Mesendoderm (in vitro differentiated cells): ENCODE data around the gene CWC25. TPM values are rescaled to one million over a fixed set of nuclear protein-coding genes. Genes with fewer than 3 reads are reported as not detected.
A peak's percentile ranks its signal among the peaks of the same experiment; 100 is the strongest.

Experiments
- DNase-seq: peaks from one replicate; pipeline ENCODE4 v3.0.0; 2013
- H2AK5ac ChIP-seq: 2 replicates; pipeline ENCODE4 v1.6.1; 2013; ENCODE audit warnings: low read length, inconsistent platforms
- H2BK120ac ChIP-seq: 2 replicates; pipeline ENCODE4 v1.6.1; 2013; ENCODE audit warnings: low read depth, mild to moderate bottlenecking, low read length, moderate library complexity, mixed read lengths
- H2BK15ac ChIP-seq: replicated peaks from 2 replicates; pipeline ENCODE4 v1.6.1; 2013; ENCODE audit warnings: low read depth, mild to moderate bottlenecking, moderate library complexity
- H2BK5ac ChIP-seq: 2 replicates; pipeline ENCODE4 v1.6.1; 2013; ENCODE audit warnings: low read length, inconsistent platforms
- H3K18ac ChIP-seq: 2 replicates; pipeline ENCODE4 v1.6.1; 2013; ENCODE audit warnings: mild to moderate bottlenecking, low read length, mixed read lengths
- H3K23ac ChIP-seq: one replicate; pipeline ENCODE4 v1.6.1; 2013; ENCODE audit warnings: low read length
- H3K27ac ChIP-seq: 2 replicates; pipeline ENCODE4 v1.5.1; 2013; ENCODE audit warnings: low read depth, mild to moderate bottlenecking, inconsistent platforms, low read length, moderate library complexity
- H3K27me3 ChIP-seq: 2 replicates; pipeline ENCODE4 v1.6.1; 2013; ENCODE audit warnings: low read length, control low read depth, mild to moderate bottlenecking, inconsistent platforms; ENCODE audit not compliant: insufficient read depth, poor library complexity
- H3K36me3 ChIP-seq: 2 replicates; pipeline ENCODE4 v1.6.1; 2013; ENCODE audit warnings: low read length, inconsistent platforms; ENCODE audit not compliant: control insufficient read depth, insufficient read depth
- H3K4ac ChIP-seq: one replicate; pipeline ENCODE4 v1.6.1; 2013; ENCODE audit warnings: low read depth, mild to moderate bottlenecking, low read length, moderate library complexity
- H3K4me1 ChIP-seq: 2 replicates; pipeline ENCODE4 v1.6.1; 2013; ENCODE audit warnings: low read depth, low read length, inconsistent platforms; ENCODE audit not compliant: control insufficient read depth
- H3K4me2 ChIP-seq: 2 replicates; pipeline ENCODE4 v1.6.1; 2013; ENCODE audit warnings: low read length
- H3K4me3 ChIP-seq: 2 replicates; pipeline ENCODE4 v1.5.1; 2013; ENCODE audit warnings: mild to moderate bottlenecking, low read length
- H3K56ac ChIP-seq: one replicate; pipeline ENCODE4 v1.6.1; 2013; ENCODE audit warnings: low read length
- H3K79me1 ChIP-seq: 2 replicates; pipeline ENCODE4 v1.6.1; 2013; ENCODE audit warnings: low read length, inconsistent platforms
- H3K79me2 ChIP-seq: 2 replicates; pipeline ENCODE4 v1.6.1; 2013; ENCODE audit warnings: mild to moderate bottlenecking, low read length; ENCODE audit not compliant: control insufficient read depth, insufficient read depth
- H3K9ac ChIP-seq: 2 replicates; pipeline ENCODE4 v1.6.1; 2013; ENCODE audit warnings: low read length, inconsistent platforms
- H4K5ac ChIP-seq: one replicate; pipeline ENCODE4 v1.6.1; 2013; ENCODE audit warnings: low read length
- H4K8ac ChIP-seq: one replicate; pipeline ENCODE4 v1.6.1; 2013; ENCODE audit warnings: low read depth, mild to moderate bottlenecking, control low read depth, low read length, moderate library complexity
- WGBS: extraction: QIAGEN DNeasy Blood & Tissue Kit; methylation state at CpG from one replicate; pipeline ENCODE4 v1.1.7; 2013; ENCODE audit warnings: low lambda C conversion rate, missing lambda C conversion rate; ENCODE audit not compliant: insufficient coverage; ENCODE audit errors: extremely low coverage; 5-methylcytosine and 5-hydroxymethylcytosine counted together
- polyA plus RNA-seq, 2 experiments: library from polyadenylated mRNA; stranded (reverse); fragments of 200-250 nt; gene quantifications; one replicate each; pipeline ENCODE4 v1.2.3, GENCODE V29; 2013

Gene CWC25
- 13.8 TPM for polyA plus RNA-seq (2013, experiment 1 of 2)
- polyA plus RNA-seq (2013, experiment 2 of 2) = 14.3 TPM

DNA sequence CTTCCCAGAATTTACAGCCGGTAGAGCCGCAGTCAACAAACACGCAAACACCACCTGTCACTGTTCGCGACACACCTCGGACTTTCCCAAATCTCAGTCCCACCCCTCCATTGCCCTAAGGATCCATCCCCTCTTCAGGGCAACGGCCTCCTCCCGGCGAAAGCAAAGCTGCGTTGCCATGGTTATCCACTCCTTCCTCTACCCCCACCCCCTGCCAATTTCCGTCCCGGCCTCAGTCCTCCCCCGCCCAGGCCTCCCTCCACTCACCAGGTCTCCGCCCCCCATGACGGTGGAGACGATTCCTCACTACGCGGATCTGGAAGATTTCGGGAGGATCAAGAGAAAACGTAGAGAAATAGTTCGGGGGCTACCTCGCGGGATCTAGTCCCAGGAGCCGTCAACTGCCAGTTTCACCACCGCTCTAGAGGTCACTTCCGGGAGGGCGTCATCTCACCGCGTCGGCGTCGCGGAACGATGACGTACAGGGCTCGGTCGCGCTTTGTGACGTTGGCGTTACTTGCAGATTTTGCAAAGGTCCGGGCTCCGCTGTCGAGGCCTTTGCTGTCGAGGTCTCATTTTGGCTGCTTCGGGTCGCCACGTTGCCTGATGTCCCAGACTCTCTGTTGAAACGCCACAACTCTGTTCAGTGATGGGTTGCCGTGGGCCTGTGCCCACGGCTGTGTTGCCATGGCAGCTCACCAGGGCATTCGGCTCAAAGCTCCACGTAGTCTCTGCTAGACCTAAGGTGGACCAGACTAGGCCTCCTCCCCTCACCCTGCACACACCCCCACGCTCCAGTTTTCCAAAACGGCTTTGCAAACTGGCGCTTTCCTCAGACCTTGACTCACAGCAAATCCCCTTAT lies at the start of gene CWC25:
CWC25 (minus strand) TSS at position 423 of the 863 bp plus-strand sequence; CDS start at position 285, 138 bp downstream.
- no CpG with 5 or more reads among the region's 55 CpGs for WGBS

DNA sequence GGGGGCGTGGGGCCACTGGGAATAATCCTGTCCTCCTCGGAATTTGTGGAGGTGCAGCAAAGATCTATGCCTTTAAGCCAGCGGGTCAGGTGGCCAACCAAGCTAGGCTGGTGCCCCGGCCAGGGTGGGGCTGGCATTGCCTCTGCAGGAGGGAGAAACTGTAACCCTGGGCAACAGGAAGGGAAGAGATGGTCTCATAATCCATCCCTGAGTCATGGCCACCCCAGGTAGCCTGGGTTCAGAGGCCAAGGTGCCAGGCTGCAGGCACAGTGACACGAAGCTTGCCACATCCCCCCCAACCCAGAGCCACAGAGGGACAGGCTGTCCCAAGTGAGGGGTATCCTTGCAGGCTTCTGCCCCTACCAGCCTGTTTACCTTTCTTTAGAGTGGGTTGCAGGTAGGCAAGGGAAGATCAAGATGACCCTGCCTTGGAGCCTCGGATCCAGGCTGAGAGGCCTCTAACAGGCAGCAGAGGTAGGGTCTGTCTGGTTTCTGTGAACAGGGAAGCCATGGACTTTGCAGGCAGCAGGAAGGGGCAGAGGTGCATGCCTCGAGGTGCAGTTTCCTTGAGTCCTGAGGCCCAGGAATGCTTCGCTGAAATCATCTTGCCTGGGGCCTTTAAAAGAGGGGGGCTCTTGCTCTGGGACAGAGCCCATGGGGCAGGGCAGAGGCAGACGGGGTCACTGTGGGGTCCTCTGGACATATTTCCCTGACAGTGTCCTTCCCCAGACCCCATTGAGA lies 48.7 kb upstream of the CWC25 start:
- peak overlapping the region; percentile 5 for H3K18ac ChIP-seq
- H3K4me3 ChIP-seq = no peak overlapping the region
- H3K27me3 ChIP-seq = no peaks in the 10 kb centered on the region
- peak overlapping the region; percentile 44 for H3K9ac ChIP-seq
- H3K4ac ChIP-seq = no peak overlapping the region
- no CpG with 5 or more reads among the region's 9 CpGs for WGBS
- H3K79me2 ChIP-seq = peaks cover 72% of the 10 kb centered on the region
- no peak overlapping the region for H2BK15ac ChIP-seq
- H2AK5ac ChIP-seq = no peak overlapping the region
- H2BK5ac ChIP-seq = no peak overlapping the region
- peaks cover 25% of the 10 kb centered on the region for H3K4me1 ChIP-seq
- no peak for DNase-seq
- H2BK120ac ChIP-seq = no peak overlapping the region
- H4K5ac ChIP-seq = no peak overlapping the region
- H3K79me1 ChIP-seq = peaks cover 29% of the 10 kb centered on the region
- H3K56ac ChIP-seq = peak overlapping the region; percentile 60
- H3K4me2 ChIP-seq = no peak overlapping the region
- peak overlapping the region; percentile 71 for H3K23ac ChIP-seq
- peak overlapping the region; percentile 20 for H3K27ac ChIP-seq
- H3K36me3 ChIP-seq = no peaks in the 10 kb centered on the region
- H4K8ac ChIP-seq = no peak overlapping the region

More for the DNA sequence above, at the start of gene CWC25:
- Histone ChIP-seq H3K18ac (peak within 1 kb of the TSS; percentile 42), H4K5ac (peak within 1 kb of the TSS; percentile 54), H3K79me1 (peaks cover 13% of the 10 kb centered on the region), H2BK15ac (no peak within 1 kb of the TSS), H3K4me3 (peak within 1 kb of the TSS; percentile 86), H2AK5ac (no peak within 1 kb of the TSS), H3K79me2 (peaks cover 17% of the 10 kb centered on the region), H3K56ac (peak within 1 kb of the TSS; percentile 100), H3K27me3 (no peaks in the 10 kb centered on the region), H3K4me1 (no peaks in the 10 kb centered on the region), H3K23ac (peak within 1 kb of the TSS; percentile 98), H3K9ac (peak within 1 kb of the TSS; percentile 100), H3K4ac (peak within 1 kb of the TSS; percentile 74), H2BK120ac (peak within 1 kb of the TSS; percentile 1), H3K36me3 (no peaks in the 10 kb centered on the region), H3K4me2 (peak within 1 kb of the TSS; percentile 99), H2BK5ac (peak within 1 kb of the TSS; percentile 97), H3K27ac (peak within 1 kb of the TSS; percentile 71), H4K8ac (peak within 1 kb of the TSS; percentile 78)
- peak; percentile 98 for DNase-seq

DNA sequence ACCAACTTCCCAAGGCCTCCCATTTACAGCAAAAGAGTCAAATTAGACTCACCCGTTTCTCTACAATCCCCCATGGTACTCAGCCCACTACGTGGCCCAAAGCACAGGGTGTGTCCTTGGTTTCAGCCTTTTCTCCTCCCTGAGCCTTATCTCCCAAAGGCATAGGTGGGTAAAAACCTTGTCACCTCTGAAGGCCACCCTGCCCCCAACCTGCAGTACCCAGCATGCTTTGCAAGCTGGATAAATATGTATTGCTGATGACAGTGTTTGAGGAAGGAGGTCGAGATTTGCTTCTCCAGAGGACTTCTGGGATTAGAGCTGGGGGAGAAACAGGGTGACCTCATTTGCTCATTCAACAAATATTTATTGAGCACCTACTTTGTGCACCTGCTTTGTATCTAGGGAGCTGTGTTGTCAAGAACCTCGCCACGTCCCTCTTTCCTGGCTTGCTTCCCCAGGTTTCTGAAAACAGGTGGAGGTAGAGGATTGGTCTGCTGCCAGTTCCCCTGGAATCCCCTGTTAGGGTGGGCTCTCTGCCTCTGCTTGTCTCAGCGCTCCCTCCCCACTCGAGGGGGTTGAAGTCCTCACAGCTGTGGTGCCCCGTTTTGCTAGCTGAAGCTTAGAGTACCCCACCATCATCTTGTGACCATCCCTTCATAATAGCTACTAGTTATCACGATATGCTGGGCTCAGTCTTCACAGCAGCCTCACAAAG lies 47.7 kb upstream of the CWC25 start:
- Histone ChIP-seq H3K79me1 (peaks cover 26% of the 10 kb centered on the region), H3K4me2 (no peak overlapping the region), H3K27ac (no peak overlapping the region), H3K36me3 (no peaks in the 10 kb centered on the region), H4K5ac (no peak overlapping the region), H2AK5ac (no peak overlapping the region), H3K27me3 (no peaks in the 10 kb centered on the region), H3K79me2 (peaks cover 71% of the 10 kb centered on the region), H3K4ac (no peak overlapping the region), H4K8ac (no peak overlapping the region), H3K4me1 (peaks cover 24% of the 10 kb centered on the region), H3K9ac (no peak overlapping the region), H2BK15ac (no peak overlapping the region), H3K56ac (no peak overlapping the region), H3K4me3 (no peak overlapping the region), H3K23ac (no peak overlapping the region), H2BK5ac (no peak overlapping the region), H2BK120ac (no peak overlapping the region), H3K18ac (no peak overlapping the region)
- DNase-seq = no peak
- WGBS = no CpG with 5 or more reads among the region's 9 CpGs

DNA sequence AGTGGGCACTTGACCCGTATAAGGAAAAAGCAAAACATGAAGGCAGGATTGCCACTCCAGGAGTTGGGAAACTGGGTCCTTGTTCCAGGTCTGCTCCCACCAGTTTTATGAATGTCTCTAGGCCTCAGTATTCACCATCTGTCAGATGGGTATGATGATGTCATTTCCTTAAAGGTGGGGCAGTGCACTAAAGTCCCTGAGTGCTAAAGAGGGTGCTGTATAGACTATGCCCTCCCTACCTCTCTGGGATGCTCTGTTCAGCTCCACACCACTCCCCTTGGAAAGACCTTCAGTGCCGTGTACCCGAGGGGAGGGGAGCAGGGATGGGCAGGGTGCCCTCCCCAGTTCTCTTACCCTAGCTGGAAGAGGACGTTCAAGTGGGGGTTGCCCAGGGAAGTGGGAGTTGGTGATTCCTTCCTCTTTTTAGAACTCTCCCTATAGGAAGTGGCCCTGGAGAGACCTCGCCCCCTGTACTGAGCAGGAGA lies 46.9 kb upstream of the CWC25 start:
- H3K4me2 ChIP-seq = peak overlapping the region; percentile 91
- peak overlapping the region; percentile 99 for H3K56ac ChIP-seq
- no peak overlapping the region for H2BK5ac ChIP-seq
- H3K79me2 ChIP-seq = peaks cover 63% of the 10 kb centered on the region
- H3K9ac ChIP-seq = peak overlapping the region; percentile 82
- no peak overlapping the region for H3K27ac ChIP-seq
- peaks cover 18% of the 10 kb centered on the region for H3K4me1 ChIP-seq
- H4K8ac ChIP-seq = no peak overlapping the region
- no peak for DNase-seq
- no peak overlapping the region for H3K4me3 ChIP-seq
- no peak overlapping the region for H3K23ac ChIP-seq
- H2BK15ac ChIP-seq = no peak overlapping the region
- no peaks in the 10 kb centered on the region for H3K36me3 ChIP-seq
- H2AK5ac ChIP-seq = no peak overlapping the region
- H3K27me3 ChIP-seq = no peaks in the 10 kb centered on the region
- H3K18ac ChIP-seq = peak overlapping the region; percentile 3
- H4K5ac ChIP-seq = no peak overlapping the region
- H3K79me1 ChIP-seq = peaks cover 20% of the 10 kb centered on the region
- H3K4ac ChIP-seq = no peak overlapping the region
- no CpG with 5 or more reads among the region's 5 CpGs for WGBS
- H2BK120ac ChIP-seq = no peak overlapping the region

DNA sequence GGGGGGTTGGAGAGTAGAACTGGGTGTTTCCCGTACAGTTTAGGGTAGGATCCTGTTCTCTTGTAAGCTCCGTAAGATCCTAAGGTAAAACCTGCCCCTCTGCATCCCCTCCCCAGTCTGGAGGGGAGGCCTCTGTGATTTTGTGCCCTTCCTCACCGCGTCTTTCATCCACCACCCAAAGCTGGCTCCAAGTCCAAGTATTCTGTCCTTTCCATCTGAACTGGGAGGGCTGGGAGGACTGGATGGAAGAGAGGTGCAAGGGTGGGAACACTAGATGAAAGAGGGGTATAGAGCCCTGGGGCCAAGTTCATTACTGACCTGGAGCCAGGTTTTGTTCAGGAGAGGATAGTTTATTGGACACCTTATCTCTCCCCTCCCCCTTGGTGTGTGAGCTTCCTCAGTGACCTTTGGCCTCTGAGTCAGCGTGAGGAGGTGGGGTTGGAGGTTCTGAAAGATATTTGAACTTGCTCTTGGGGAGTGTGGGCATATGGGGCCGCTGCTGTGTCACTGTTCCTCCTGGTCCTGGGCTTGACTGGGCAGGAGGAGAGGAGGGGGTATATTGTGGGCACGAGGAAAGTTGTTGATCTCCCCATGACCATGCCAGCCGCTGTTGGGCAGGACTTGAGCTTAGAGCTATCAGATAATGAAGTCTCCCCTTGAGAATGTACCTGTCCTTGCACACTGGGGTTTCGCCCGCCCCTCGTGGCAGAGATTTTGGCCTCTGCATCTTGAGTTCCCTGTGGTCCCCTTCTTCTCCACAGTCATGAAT lies 46.3 kb upstream of the CWC25 start:
- Histone ChIP-seq H4K8ac (no peak overlapping the region), H2BK120ac (no peak overlapping the region), H2BK15ac (no peak overlapping the region), H3K56ac (peak overlapping the region; percentile 99), H3K79me2 (peaks cover 59% of the 10 kb centered on the region), H3K4ac (peak overlapping the region; percentile 98), H3K9ac (peak overlapping the region; percentile 82), H3K27me3 (no peaks in the 10 kb centered on the region), H3K79me1 (peaks cover 18% of the 10 kb centered on the region), H3K4me2 (peak overlapping the region; percentile 91), H4K5ac (peak overlapping the region; percentile 65), H3K4me3 (peak overlapping the region; percentile 59), H3K4me1 (peaks cover 18% of the 10 kb centered on the region), H3K27ac (peak overlapping the region; percentile 76), H2AK5ac (peak overlapping the region; percentile 98), H2BK5ac (peak overlapping the region; percentile 86), H3K36me3 (no peaks in the 10 kb centered on the region), H3K23ac (peak overlapping the region; percentile 85), H3K18ac (peak overlapping the region; percentile 77)
- WGBS = no CpG with 5 or more reads among the region's 11 CpGs
- peak; percentile 87 for DNase-seq
